Right kidney (tissue), 1 donor: ENCODE measurements around the gene POLR3E.

Source experiments
- DNase-seq: peaks from one replicate; pipeline ENCODE4 v3.0.0-alpha.2; 2016

Gene POLR3E

DNA sequence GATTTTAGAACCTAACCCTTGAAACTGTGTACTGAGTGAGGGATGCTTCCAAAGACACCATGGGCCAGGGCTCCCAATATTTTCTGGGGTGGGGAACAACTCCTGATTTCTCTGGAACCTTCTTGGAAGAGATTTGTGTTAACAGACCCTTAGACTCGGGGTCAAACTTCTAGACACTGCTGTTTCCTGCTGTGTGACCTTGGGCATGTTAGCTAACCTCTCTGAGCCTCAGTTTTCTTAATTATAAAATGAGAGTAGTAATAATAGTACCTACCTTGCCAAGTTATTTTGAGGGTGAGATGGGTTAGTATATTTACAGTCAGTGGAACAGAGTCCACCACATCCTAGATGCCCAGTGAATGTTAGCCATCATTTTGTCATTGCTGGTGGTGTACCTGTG lies 18.8 kb downstream of the POLR3E start:
- DNase-seq: no peak

DNA sequence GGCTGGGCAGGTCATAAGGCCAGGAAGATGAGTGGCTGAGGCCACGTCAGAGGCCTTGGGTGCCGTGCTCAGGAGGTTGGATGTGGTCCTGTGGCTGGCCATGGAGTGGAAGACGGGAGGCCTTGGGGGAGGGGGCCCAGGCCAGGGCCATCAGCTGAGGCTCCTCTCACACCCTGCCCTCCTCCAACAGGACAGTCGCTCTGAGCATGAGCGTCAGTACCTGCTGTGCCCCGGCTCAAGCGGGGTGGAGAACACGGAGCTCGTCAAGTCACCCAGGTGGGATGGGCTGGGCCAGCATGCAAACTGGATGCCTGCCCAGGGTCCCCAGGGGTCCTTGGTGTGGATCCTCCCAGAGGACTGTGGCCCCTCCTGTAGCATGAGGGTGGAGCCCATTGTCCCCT lies 19.2 kb downstream of the POLR3E start:
- no peak for DNase-seq

DNA sequence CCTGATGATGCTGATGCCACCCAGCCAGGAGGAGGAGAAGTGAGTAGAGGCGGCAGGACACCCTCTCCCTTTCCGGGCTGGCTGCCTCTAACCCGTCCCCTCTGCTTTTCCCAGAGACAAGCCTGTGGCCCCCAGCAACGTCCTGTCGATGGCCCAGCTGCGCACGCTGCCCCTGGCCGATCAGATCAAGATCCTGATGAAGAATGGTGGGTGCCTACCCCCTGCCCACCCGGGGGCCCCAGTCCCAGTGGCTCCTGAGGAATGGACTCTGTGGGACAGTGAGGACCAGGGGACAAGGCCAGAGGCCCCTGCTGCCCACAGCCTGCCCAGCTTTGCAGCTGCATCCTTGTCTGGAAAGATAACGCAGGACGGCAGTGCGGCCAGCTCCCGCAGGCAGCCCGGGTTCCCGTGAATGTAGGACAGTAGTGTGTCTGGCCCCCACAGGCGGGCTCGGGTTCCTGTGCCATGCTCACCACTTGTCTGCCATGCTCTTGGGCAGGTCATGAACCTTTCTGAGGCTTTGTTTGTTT lies 19.9 kb downstream of the POLR3E start:
- DNase-seq: no peak

DNA sequence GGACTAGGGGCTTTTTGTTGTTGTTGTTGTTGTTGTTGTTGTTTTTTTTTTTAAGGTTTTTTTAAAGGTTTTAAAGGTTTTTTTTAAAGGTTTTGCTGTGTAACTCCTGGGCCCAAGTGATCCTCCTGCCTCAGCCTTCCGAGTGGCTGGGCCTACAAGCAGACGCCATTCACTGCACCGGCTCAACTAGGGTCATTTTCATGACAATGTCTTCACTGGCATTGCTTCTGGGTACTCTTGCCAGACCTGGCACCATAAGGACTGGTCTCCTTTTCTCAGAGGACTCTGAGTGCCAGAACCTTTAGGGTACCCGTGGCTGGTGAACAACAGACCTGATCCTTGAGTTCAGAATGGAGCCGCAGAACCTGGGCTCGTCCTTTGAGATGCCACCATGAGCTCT lies 20.4 kb downstream of the POLR3E start:
- no peak for DNase-seq

DNA sequence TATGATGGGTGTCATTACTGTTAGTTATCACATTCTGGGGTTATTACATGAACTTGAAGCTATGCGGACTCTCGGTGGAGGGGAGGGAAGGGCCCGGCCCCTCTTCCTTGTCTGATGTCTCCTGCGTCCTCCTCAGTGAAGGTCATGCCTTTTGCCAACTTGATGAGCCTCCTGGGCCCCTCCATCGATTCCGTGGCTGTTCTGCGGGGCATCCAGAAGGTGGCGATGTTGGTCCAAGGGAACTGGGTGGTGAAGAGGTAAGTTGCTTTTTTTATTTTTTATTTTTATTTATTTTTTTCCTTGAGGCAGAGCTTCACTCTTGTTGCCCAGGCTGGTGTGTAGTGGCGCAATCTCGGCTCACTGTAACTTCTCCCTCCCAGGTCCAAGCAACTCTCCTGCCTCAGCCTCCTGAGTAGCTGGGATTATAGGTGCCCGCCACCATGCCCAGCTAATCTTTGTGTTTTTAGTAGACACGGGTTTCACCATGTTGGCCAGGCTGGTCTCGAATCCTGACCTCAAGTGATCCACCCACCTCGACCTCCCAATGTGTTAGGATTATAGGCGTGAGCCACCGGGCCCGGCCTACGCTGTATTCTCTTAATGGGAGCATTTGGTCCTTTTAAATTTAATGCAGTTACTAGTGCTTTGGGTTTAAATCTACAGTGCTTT lies 21.6 kb downstream of the POLR3E start:
- DNase-seq: no peak

DNA sequence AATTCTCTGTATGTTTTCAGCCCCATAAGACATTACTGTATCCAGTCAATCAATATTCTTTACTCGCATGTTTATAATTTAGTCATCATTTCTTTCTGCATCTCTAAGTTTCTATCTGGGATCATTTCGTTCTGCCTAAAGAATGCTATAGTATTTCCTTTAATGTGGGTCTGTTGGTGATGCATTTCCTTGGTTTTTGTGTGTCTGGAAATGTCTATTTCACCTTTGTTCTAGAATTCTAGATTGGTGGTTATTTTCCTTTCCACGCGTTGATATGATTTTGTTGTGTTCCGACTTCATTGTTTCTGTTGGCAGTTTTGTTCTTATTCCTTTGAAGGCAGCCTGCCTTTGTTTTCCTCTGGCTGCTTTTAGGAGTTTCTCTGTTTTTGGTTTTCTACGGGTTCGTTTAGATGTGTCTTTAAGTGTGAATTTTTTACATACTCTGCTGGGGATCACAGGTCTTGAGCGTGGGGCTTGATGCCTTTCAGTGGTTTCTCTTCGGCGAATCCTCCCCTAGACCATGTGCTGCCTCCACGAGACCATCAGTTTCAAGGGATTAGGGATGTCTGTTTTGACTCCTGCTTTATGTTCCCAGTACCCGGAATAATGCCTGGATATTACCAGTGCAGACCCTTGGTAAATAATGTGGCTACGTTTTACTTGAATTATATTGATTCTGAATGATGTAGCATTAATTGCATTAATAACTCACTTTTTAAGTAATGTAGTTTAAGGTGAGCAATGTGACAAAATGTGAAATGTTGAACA lies 23.5 kb downstream of the POLR3E start:
- no peak for DNase-seq

DNA sequence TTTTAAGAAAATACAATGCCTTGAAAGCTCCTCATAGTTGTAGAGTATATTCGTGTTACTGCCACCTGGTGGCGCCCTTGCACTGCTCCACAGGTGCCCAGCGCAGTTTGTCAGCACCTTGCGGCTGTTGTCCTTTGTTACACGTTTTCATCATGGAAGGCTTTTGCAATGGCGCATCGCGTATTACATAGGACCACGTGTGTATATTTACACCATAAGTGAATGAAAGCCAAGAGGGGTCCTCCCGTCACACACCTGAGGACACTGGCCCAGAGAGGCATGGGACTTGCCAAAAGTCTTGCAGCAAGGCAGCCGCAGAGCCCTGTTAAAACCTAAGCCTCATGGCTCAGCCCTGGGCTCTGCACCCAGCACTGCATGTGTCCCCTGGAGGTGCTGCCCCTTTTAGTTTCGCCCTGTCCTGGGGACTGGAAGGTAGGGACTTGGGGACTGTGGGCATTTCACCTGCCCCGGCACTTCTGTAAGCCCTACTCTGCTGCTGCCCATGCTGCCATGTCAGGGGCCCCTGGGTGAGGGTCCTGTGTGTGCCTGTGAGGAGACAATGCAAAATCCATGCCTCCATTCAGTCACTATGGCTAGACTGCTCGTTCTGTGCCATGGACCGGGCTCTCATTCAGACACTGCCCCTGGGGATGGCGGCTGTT lies 24.3 kb downstream of the POLR3E start:
- peak; percentile 26 for DNase-seq

DNA sequence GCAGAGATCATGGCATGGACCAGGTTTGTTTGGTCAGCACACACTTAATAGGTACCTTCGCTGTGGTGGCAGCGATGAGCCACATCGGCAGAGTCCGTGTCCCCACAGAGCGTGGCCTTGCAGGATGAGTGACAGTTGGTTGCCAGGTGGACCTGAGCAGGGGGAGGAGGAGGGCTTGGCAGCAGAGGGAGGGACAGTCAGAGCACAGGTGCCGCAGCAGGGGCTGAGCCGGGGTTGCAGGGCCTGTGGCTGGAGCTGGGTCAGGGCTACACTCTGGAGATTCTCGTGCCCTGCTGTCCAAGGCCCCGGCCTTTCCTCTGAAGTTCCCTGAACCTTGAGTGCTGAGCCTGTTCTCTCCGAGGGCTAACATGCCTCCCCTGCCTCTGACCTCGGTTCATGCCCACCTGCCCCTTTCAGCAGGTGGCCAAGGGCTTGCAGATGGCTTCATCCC lies 24.8 kb downstream of the POLR3E start:
- no peak for DNase-seq

DNA sequence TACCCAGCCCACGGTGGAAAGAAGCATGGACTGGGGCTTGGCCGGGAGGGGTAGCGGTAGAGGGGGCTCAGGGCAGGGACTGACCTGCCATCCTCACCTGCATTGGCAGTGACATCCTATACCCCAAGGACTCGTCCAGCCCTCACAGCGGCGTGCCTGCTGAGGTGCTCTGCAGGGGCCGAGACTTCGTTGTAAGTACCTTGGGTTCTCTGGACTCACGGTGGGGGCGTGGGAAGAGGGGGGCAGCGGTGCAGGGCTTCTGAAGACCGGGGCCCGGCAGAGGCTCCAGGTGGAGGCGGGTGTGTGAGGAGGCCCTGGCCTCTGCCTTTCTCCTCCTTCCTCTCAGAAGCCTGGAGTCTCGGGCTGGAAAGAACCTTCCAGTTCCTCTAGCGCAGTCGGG lies 25.5 kb downstream of the POLR3E start:
- DNase-seq: no peak

DNA sequence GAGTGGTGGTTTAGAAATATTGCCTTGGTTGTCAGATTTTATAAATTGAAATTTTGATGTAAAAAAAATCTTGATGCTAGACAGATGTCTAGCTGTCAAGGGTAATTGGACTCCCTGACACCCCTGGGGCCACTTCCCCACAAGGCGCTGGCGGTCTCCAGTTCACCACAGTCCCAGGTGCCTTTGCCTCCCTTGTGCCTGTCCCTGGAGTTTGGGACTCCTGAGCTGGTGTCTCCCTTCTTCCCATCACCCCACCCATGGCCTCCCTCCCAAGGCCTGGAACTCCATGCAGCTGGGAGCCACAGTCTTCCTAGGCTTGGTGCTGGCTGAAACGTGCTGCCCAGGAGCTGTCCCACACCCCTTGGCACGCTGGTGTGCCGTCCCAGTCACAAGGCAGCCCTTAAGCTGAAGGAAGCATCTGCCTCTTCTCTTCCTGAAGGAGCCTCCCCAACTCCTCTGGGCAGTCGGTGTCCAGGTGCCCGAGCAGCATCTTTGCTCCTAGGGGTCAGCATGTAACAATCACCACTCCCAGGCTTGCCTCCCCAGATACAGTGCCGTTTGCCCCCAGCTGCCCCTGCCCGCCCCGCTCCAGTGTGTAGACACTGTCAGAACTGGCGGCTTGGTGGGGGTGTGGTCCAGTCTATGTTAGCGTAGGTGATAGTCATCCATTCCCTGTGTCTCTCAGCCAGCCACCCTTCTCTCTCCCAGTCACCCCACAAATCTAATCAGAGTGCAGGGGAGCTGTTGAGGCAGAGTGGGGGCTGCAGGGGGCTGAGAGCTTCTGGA lies 26.2 kb downstream of the POLR3E start:
- DNase-seq: no peak

DNA sequence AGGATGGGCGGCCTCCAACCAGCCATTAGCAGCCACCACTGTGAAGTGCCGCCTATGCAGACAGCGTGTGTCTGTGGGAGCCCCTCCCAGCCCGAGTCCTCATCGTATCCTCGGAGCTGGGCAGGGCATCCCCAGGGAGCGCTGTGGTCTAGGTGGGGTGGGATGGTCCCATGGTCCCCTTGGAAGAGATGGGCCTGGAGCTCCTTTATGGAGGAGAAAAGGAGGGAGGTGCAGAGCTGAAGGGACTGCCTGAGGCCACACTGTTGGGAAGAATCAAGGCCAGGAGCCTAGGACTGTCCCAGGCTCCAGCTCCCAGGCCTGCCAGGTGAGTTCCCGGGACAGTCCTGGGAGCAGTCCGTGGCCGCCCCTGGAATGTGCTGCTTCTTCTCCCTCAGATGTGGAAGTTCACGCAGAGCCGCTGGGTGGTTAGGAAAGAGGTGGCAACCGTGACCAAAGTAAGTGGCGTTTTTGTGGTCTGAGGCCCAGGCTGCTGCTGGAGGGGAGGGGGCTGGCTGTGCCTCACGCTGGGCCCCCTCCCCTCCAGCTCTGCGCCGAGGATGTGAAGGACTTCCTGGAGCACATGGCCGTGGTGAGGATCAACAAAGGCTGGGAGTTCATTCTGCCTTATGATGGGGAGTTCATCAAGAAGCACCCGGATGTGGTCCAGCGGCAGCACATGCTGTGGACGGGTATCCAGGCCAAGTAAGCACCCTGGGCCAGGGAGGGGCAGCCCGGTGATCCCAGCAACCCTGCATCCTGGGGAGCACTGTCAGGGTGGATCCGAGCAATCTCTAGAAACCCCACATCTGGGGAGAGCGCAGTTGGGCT lies 27.0 kb downstream of the POLR3E start:
- DNase-seq: no peak

DNA sequence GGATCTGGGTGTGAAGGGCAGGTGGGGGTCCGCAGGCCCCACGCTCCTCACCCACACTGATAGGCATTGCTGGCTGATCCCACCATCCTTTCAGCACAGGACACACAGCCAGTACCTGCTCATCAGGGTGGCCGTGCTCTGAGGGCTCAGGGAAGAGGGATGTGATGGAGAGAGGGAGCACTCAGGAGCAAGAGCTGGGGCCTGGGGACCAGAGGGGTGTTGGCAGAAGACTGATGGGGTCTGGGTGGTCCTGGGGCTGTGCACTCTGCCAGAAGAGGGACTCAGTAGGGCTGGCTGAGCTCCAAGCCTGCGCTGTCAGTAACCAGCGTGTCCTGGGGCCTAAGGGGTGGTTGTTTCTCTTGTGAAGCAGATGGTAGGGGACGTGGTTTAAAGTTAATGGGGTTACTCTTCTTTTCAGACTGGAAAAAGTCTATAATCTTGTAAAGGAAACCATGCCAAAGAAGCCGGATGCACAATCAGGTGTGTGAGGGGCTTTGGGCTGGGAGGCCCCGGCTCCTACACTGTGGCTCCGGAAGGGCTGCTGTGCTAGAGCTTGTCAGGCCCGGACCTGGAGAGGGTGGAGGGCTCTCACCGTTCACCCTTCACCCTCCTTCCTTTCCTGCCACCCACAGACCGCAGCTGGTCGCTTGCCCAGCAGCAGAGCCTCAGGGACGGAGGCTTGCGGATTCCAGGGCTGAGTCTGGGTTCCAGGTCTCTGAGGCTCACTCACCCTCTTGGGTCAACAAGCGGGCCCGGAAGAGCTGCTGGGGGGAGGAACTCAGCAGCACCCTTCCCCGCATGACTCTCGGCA lies 27.8 kb downstream of the POLR3E start:
- no peak for DNase-seq

DNA sequence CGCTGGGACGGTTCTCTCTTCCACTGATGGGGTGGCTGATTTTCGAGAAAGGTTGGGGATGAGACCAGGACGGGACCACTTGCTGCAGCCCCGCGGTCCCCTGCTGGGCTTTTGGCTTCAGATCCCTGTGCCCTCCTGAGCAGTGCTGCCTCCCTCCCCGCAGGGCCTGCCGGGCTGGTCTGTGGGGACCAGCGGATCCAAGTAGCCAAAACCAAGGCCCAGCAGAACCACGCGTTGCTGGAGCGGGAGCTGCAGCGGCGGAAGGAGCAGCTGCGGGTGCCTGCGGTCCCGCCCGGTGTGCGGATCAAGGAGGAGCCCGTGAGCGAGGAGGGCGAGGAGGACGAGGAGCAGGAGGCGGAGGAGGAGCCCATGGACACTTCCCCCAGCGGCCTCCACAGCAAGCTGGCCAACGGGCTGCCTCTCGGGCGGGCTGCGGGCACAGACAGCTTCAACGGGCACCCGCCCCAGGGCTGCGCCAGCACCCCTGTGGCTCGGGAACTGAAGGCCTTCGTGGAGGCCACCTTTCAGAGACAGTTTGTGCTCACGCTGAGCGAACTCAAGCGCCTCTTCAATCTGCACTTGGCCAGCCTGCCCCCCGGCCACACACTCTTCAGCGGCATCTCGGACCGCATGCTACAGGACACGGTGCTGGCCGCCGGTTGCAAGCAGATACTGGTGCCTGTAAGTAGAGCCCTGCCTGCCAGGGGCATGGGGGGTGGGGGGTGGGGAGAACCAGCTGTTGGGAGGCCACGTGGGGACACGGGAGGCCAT lies 28.6 kb downstream of the POLR3E start:
- DNase-seq: no peak

DNA sequence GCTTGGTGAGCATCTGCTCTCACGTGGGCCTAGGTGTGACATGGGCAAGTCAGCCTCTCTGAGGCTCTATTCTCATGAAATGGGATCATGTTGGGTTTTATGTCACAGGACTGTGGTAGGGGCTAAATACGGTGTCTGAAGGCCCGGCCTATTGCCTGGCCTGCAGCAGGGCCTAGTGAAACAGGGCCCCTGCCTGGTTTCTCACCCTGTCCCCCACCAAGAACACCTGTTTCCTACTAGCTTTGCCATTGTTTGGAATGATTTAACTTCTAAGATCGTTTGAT lies 29.1 kb downstream of the POLR3E start:
- no peak for DNase-seq

DNA sequence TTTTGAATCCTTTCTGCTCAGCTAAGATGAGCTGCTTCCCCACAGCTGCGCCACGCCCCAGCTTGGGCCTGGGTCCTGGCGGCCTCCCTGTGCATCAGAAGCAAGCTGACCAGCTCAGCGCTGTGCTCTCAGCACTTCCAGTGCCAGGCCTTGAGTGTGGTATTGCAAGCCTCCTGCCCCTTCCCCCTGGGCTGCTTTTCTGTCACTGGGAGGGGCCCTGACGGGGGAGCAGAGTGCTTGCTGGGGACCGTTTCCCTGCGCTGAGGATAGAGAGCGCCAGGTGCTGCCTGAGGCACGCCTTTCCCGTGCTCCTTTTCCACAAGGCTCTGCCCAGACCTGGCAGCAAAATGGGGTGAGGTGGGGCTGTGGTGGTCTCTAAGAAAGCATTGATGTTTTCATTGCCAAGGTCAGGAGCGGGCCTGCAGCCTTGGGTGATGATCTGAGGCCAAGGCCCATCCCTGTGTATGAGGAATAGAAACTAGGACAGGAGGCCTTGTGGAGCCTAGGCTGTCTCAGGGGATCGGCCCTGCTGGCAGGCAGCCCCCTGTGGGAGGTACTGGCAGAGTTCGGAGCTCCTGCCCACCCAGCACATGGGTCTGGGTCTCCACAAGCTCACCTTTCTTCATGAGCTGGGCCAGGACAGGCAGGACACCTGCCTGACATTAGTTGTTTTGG lies 29.7 kb downstream of the POLR3E start:
- DNase-seq: no peak

DNA sequence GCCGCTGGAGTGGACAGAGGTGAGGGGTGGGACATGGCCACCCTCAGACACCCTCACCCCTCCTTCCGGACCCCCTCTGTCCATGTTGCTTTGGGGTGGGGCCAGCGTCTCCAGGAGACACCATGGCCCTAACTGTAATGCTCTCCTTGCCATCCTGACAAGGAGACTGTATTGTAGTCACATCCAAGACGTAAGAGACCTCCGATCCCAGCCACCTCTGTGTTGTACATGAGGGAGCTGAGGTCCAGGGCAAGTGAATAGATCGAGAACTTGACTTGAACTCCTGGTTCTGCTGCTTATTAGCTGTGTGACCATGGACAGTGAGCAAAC lies 30.2 kb downstream of the POLR3E start:
- DNase-seq: no peak

DNA sequence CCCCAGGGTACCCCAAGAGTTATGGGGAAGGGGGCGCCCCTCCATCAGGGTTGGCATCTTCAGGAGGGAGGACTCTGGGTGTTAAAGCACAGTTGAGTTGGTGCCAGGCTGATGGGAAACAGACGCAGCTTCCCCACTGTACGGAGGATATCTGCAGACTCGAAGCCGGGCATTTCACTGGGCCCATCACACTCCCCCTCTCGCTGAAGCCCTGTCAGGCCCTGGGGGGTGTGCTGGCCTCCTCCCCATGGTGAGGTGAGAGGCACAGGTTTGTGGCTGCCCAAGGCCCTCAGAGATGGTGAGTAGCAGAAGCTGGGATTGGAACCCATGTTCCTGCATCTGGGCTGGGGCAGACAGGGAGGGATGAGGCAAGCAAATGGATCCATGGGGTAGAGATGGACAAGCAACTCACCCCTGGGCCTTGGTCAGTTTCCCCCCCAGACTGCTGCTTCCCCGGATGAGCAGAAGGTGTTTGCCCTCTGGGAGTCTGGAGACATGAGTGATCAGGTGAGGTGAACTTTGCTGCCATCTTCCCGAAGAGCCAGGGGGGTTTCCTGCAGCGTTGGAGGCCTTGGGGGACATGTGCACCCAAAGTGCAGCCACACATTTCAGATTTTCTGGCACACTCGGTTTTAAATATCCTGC lies 31.0 kb downstream of the POLR3E start:
- no peak for DNase-seq

DNA sequence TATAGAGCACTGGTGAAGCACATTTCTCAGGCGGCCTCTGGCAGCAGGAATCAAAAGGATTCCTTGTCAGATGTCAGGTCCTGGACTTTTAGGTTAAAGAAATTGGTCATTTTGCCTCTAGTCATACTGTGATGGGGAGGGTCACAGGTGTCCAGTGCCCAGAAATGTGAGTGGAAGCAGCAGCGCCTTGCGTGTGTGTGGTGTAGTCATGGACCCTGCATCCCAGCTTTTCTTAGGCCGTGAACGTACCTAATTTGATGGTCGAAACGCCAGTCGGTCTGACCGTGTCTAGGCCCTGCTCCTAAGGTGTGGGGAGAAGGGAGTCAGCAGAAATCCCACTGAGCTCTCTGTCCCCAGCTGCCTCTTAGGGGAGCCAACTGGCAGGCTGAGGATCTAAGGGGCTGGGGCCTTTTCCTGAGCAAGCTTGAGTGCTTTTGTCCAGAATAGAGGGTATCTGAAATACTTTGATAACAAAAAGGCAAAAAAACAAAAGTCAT lies 32.0 kb downstream of the POLR3E start:
- DNase-seq: no peak

DNA sequence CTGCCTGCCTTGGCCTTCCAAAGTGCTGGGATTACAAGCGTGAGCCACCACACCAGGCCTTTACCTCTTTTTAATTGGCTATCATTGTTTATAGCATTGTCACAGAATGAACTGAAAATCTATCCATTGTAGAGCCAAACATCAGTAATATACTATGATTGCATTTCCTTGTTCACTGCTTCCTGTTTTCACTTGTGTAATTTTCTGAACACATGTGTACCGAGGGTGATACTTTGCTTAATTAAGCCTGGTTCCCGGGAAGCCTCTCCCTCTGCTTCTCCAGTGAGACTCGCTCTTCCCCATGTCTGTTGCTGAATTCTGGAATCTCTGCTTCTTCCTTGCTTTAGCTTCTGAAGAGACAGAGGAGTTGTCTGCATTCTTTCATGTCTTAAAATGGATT lies 33.1 kb downstream of the POLR3E start:
- no peak for DNase-seq
